GM12873 (cell line): ENCODE data around the gene SAMD14.

Source experiments
- CTCF ChIP-seq: IDR thresholded peaks from 2 replicates; pipeline ENCODE4 v1.5.1; 2012; ENCODE audit warnings: low read depth, mild to moderate bottlenecking, moderate library complexity, low read length, control low read depth; ENCODE audit not compliant: insufficient read depth; ENCODE audit errors: missing control alignments

The SAMD14 gene

GRCh38 chr17:50074227-50074626, 55.7 kb downstream of the SAMD14 start:
- TF ChIP-seq CTCF: no peak

- TF ChIP-seq CTCF: no peak
These were observed 57.0 kb downstream of the SAMD14 start for GRCh38 chr17:50072925-50073324.

GRCh38 chr17:50072130-50072529, 57.8 kb downstream of the SAMD14 start:
- no peak for TF ChIP-seq CTCF

- TF ChIP-seq CTCF: no peak
These were observed 58.3 kb downstream of the SAMD14 start for GRCh38 chr17:50071692-50072091.

- no peak for TF ChIP-seq CTCF
These were observed 58.9 kb downstream of the SAMD14 start for GRCh38 chr17:50070908-50071680.

- TF ChIP-seq CTCF: no peak
These were observed 62.0 kb downstream of the SAMD14 start for GRCh38 chr17:50067996-50068395.

GRCh38 chr17:50066995-50067394, 63.0 kb downstream of the SAMD14 start:
- no peak for TF ChIP-seq CTCF

GRCh38 chr17:50065056-50065455, 64.9 kb downstream of the SAMD14 start:
- no peak for TF ChIP-seq CTCF
